ENCODE measurements around the gene ALDH18A1.
"Not testable (repeated sequence)": the region's sequence is repeated elsewhere in the genome, so short reads cannot be mapped to it uniquely, and the experiment has no call there.

The ALDH18A1 gene

GRCh38 chr10:95656291-95657164, at the start of gene ALDH18A1:
ALDH18A1 (minus strand) TSS chr10:95656711; CDS start chr10:95653377, 3,334 bp downstream.
- peak; percentile 91 for DNase-seq

- DNase-seq = no peak
These were observed 41.9 kb upstream of the ALDH18A1 start for GRCh38 chr10:95698415-95698814.

- no peak for DNase-seq
These were observed 40.9 kb upstream of the ALDH18A1 start for GRCh38 chr10:95697429-95697828.

- DNase-seq = no peak
These were observed 38.2 kb upstream of the ALDH18A1 start for GRCh38 chr10:95694665-95695064.

GRCh38 chr10:95693668-95694534, 37.4 kb upstream of the ALDH18A1 start, which contains the start of gene TCTN3:
TCTN3 (minus strand) TSS chr10:95693927; CDS start chr10:95693899, 28 bp downstream.
- peak; percentile 97 for DNase-seq

- no peak for DNase-seq
These were observed 36.7 kb upstream of the ALDH18A1 start for GRCh38 chr10:95693071-95693667.

- DNase-seq = no peak
These were observed 34.8 kb upstream of the ALDH18A1 start for GRCh38 chr10:95691281-95691680.

- DNase-seq = no peak
These were observed 32.1 kb upstream of the ALDH18A1 start for GRCh38 chr10:95688648-95689047.

- DNase-seq = no peak
These were observed 27.5 kb upstream of the ALDH18A1 start for GRCh38 chr10:95683966-95684365.

GRCh38 chr10:95675403-95676116, 19.0 kb upstream of the ALDH18A1 start:
- DNase-seq = no peak

GRCh38 chr10:95674643-95675042, 18.1 kb upstream of the ALDH18A1 start:
- DNase-seq = no peak

GRCh38 chr10:95672641-95673040, 16.1 kb upstream of the ALDH18A1 start:
- DNase-seq = not testable (repeated sequence)

GRCh38 chr10:95664543-95664942, 8.0 kb upstream of the ALDH18A1 start:
- no peak for DNase-seq

GRCh38 chr10:95663496-95663895, 7.0 kb upstream of the ALDH18A1 start:
- DNase-seq = no peak

GRCh38 chr10:95661818-95662217, 5.3 kb upstream of the ALDH18A1 start:
- no peak for DNase-seq

GRCh38 chr10:95660283-95660682, 3.8 kb upstream of the ALDH18A1 start:
- no peak for DNase-seq

- no peak for DNase-seq
These were observed 739 bp upstream of the ALDH18A1 start for GRCh38 chr10:95657250-95657649.

GRCh38 chr10:95655571-95656290, 780 bp downstream of the ALDH18A1 start:
- DNase-seq = peak; percentile 10

GRCh38 chr10:95653895-95654294, 2.6 kb downstream of the ALDH18A1 start:
- DNase-seq = no peak

GRCh38 chr10:95651346-95652060, 5.0 kb downstream of the ALDH18A1 start:
- DNase-seq = peak; percentile 7

GRCh38 chr10:95650232-95650631, 6.3 kb downstream of the ALDH18A1 start:
- DNase-seq = no peak

All from stimulated activated CD4-positive, alpha-beta T cell treated with anti-CD3 and anti-CD28 coated beads, Interleukin-1b, Interleukin-23, amount 100 ng/mL, for 48 hours (primary cell).